ENCODE results near the gene MAML3. TPM values are rescaled to one million over a fixed set of nuclear protein-coding genes. Genes with fewer than 3 reads are reported as not detected.

MAML3 gene
- polyA plus RNA-seq, 12 donors, result 3.9 to 17.0 (median 4.6) TPM; not detected in 1

- no peak for DNase-seq
Measured at GRCh38 chr4:139756391-139757180, 397.4 kb downstream of the MAML3 start.

GRCh38 chr4:139754938-139755337 is 399.0 kb downstream of the MAML3 start:
- no peak for DNase-seq

GRCh38 chr4:139753686-139754085 is 400.3 kb downstream of the MAML3 start:
- no peak for DNase-seq

- DNase-seq, result no peak
Measured at GRCh38 chr4:139749835-139750498, 404.0 kb downstream of the MAML3 start.

GRCh38 chr4:139749338-139749737 is 404.6 kb downstream of the MAML3 start:
- DNase-seq, result no peak

GRCh38 chr4:139746431-139747171 is 407.4 kb downstream of the MAML3 start:
- DNase-seq, result no peak

GRCh38 chr4:139745111-139745639 is 408.8 kb downstream of the MAML3 start:
- DNase-seq, result no peak

- DNase-seq, result no peak
Measured at GRCh38 chr4:139744232-139744631, 409.8 kb downstream of the MAML3 start.

GRCh38 chr4:139743027-139743426 is 411.0 kb downstream of the MAML3 start:
- no peak for DNase-seq

GRCh38 chr4:139740531-139741041 is 413.4 kb downstream of the MAML3 start:
- peak; percentile 84 for DNase-seq

GRCh38 chr4:139740121-139740520 is 413.9 kb downstream of the MAML3 start:
- no peak for DNase-seq

- no peak for DNase-seq
Measured at GRCh38 chr4:139738846-139739613, 415.0 kb downstream of the MAML3 start.

- no peak for DNase-seq
Measured at GRCh38 chr4:139736661-139737060, 417.3 kb downstream of the MAML3 start.

GRCh38 chr4:139736274-139736660 is 417.7 kb downstream of the MAML3 start:
- no peak for DNase-seq

- DNase-seq, result peak; percentile 38
Measured at GRCh38 chr4:139735381-139736273, 418.4 kb downstream of the MAML3 start.

- DNase-seq, result peak; percentile 89
Measured at GRCh38 chr4:139734875-139735380, 419.1 kb downstream of the MAML3 start.

GRCh38 chr4:139734201-139734874 is 419.6 kb downstream of the MAML3 start:
- DNase-seq, result no peak

- DNase-seq, result no peak
Measured at GRCh38 chr4:139732991-139733570, 420.9 kb downstream of the MAML3 start.

- DNase-seq, result no peak
Measured at GRCh38 chr4:139728840-139729239, 425.1 kb downstream of the MAML3 start.

Measured in muscle of arm (tissue), 12 donors.